GM23338 (cell line): ENCODE data around the gene ATP10B.

Source experiments
- CREB1 ChIP-seq: fragments of 250-450 bp; sonication (Bioruptor Pico); IDR thresholded peaks from 2 replicates; pipeline ENCODE4 v1.5.0; 2020; ENCODE audit warnings: low read depth, mild to moderate bottlenecking, moderate library complexity
- ETS1 ChIP-seq: IDR thresholded peaks from 2 replicates; pipeline ENCODE4 v1.6.1; 2016; ENCODE audit warnings: antibody characterized with exemption
- EZH2 ChIP-seq: fragments of 200-600 bp; sonication (generic); IDR thresholded peaks from one replicate; pipeline ENCODE4 v1.8.0; 2017; ENCODE audit warnings: antibody characterized with exemption, mild to moderate bottlenecking, low read depth; ENCODE audit not compliant: unreplicated experiment
- EZH2phosphoT487 ChIP-seq: fragments of 200-600 bp; sonication (generic); IDR thresholded peaks from one replicate; pipeline ENCODE4 v1.8.1; 2018; ENCODE audit warnings: antibody characterized with exemption; ENCODE audit not compliant: unreplicated experiment
- JUNB ChIP-seq: IDR thresholded peaks from one replicate; pipeline ENCODE4 v1.6.1; 2016; ENCODE audit warnings: antibody characterized with exemption; ENCODE audit not compliant: unreplicated experiment
- NANOG ChIP-seq: IDR thresholded peaks from 2 replicates; pipeline ENCODE4 v1.6.1; 2016; ENCODE audit warnings: antibody characterized with exemption, borderline replicate concordance
- POLR2AphosphoS5 ChIP-seq: IDR thresholded peaks from 2 replicates; pipeline ENCODE4 v1.6.1; 2016; ENCODE audit warnings: antibody characterized with exemption, low read depth
- REST ChIP-seq: IDR thresholded peaks from one replicate; pipeline ENCODE4 v1.6.1; 2018; ENCODE audit warnings: antibody characterized with exemption; ENCODE audit not compliant: unreplicated experiment
- STAT1 ChIP-seq: IDR thresholded peaks from one replicate; pipeline ENCODE4 v1.6.1; 2016; ENCODE audit warnings: antibody characterized with exemption; ENCODE audit not compliant: unreplicated experiment
- ZNF114 ChIP-seq: fragments of 250-450 bp; sonication (Bioruptor Pico); IDR thresholded peaks from 2 replicates; pipeline ENCODE4 v1.5.0; 2020; ENCODE audit warnings: mild to moderate bottlenecking, moderate library complexity
- ZNF331 ChIP-seq: fragments of 250-450 bp; sonication (Bioruptor Pico); IDR thresholded peaks from 2 replicates; pipeline ENCODE4 v1.5.0; 2020; ENCODE audit warnings: low read depth, mild to moderate bottlenecking, moderate library complexity
- ZNF462 ChIP-seq: fragments of 250-450 bp; sonication (Bioruptor Pico); IDR thresholded peaks from 2 replicates; pipeline ENCODE4 v1.5.0; 2020; ENCODE audit warnings: mild to moderate bottlenecking, moderate library complexity
- TF ChIP-seq, protein P1 (sequence below), 2 experiments: fragments of 200-600 bp in 1 of 2; sonication (generic) in 1 of 2; conservative IDR thresholded peaks; 2 replicates each; pipeline versions ENCODE4 v1.5.1 to v1.6.1; 2016 to 2017; ENCODE audit warnings: antibody characterized with exemption in 2 of 2, low read depth in 2 of 2, mild to moderate bottlenecking in 2 of 2, moderate library complexity in 1 of 2

DNA sequence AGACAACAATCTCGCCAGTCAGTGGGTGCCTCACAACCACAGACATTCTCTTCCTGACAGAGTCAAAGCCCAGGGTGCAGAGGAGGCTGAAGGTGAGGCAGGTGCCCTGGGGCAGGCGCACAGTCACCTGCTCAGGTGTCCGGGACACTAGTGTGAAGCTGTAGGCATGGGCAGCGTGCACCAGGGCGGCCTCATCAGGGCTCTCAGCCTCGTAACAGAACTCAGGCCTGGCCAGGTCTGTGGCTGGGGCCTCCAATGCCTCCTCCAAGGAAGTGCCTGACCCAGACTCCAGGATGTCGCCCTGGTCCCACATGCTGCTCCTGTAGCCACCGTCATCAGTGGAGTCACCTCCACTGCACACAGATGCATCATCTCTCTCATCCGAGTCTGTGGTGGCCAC, 231.6 kb downstream of the ATP10B start:
- TF ChIP-seq, protein P1, sequence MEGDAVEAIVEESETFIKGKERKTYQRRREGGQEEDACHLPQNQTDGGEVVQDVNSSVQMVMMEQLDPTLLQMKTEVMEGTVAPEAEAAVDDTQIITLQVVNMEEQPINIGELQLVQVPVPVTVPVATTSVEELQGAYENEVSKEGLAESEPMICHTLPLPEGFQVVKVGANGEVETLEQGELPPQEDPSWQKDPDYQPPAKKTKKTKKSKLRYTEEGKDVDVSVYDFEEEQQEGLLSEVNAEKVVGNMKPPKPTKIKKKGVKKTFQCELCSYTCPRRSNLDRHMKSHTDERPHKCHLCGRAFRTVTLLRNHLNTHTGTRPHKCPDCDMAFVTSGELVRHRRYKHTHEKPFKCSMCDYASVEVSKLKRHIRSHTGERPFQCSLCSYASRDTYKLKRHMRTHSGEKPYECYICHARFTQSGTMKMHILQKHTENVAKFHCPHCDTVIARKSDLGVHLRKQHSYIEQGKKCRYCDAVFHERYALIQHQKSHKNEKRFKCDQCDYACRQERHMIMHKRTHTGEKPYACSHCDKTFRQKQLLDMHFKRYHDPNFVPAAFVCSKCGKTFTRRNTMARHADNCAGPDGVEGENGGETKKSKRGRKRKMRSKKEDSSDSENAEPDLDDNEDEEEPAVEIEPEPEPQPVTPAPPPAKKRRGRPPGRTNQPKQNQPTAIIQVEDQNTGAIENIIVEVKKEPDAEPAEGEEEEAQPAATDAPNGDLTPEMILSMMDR (conservative IDR thresholded peaks at IDR 0.05; ENCODE audit: low read depth in 2 of 2): no peak
- no peak for TF ChIP-seq EZH2phosphoT487
- TF ChIP-seq REST: no peak
- TF ChIP-seq NANOG: no peak
- no peak for TF ChIP-seq EZH2
- TF ChIP-seq ZNF331 (CRISPR knock-in tag): no peak
- TF ChIP-seq POLR2AphosphoS5: no peak
- no peak for TF ChIP-seq ETS1
- no peak for TF ChIP-seq CREB1 (CRISPR knock-in tag)
- no peak for TF ChIP-seq ZNF462 (CRISPR knock-in tag)
- no peak for TF ChIP-seq JUNB
- no peak for TF ChIP-seq STAT1
- TF ChIP-seq ZNF114 (CRISPR knock-in tag): no peak
